GM19238 (cell line): Measurements from ENCODE around the gene MXI1.

Source experiments
- DNase-seq: peaks from one replicate; pipeline ENCODE4 v3.0.0; 2011; ENCODE audit warnings: low spot score; ENCODE audit not compliant: insufficient read length

MXI1 gene

DNA sequence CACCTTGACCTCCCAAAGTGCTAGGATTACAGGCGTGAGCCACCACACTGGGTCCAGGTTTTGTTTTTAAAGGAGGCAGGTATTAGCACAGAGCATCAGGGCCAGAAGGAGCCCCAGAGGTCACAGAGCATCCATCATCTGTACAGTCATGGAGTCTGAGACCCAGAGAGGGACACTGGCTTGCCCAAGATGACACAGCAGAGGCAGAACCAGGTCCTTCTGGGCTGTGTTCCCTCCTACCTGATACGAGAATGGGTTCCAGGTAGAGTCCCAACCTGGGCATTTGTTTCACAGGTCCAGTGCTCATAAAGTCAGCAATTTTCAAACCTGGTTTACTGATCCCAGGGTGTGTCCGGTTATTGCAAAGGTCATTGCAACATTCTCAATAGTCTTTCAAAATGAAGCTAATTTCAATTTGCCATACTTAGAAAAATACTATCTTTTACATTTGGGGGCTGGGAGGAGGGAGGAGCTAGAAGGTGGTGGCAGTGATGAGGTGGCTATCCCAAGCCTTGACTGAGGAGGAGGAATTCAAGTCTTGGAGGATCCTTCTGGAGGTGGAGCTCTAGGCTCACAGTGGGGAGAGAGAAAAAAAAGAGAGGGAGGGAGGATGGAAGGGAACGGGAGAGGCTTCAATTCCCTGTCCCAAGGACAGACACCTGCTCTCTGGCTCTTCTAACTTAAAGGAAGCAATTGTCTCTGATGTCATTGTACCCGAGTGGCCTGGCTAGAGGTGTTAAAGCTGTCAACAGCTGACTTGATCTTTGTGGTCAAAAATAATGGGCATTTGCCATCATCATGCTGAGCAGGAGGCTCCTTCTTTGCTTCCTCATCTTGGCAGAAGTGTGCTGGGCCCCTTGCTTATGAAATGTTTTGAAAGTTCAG lies 8.1 kb downstream of the MXI1 start:
- DNase-seq = no peak

DNA sequence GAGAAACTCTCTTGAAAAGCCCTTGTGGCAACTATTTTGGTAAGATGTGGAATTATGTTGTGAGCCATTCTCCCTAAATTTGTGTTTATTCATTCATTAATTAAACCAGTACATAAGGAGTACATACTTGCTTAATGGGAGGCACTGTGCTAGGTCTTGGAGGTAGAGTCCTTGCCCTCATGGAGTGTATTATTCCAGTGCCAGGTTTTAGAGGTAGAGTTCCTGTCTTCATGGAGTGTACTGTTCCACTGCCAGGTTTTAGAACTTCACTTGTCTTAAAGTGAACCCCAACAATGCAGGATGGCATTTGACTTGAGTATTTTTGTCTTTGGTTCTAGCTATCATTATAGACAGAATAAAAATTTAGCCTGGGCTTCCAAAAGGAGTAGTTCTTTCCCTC lies 8.8 kb downstream of the MXI1 start:
- DNase-seq = no peak

DNA sequence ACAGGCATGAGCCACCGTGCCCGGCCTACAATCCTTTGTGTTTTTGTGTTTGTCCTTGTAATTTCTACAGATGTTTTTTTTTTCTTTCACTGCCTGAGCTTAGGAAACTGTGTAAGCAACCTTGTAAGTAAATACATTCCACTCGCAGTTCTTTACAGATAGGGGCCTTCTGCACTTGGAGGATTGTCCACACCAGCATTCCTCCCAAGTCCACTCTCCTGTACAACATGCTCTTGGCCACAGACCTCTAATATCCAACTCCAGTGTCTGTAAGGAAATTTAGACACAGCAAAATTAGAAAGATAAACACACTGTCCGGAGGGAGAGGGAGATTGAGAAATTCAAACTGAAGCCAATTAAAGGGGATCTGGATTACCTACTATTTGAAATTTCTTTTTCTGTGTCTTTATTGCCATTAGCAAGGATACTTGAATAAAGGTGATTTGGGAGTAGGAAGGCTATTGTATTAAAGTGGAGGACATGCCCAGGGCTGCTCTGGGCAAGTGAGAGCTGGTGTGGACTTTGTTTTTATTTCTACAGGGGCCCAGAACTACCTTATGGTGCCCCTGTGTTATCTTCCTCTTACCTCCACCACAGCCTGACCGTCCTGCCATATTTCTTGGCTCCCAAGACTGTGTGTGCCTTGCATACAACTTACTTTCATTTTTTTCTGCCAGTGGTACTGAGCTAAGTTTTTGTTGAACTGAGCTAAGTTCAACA lies 9.7 kb downstream of the MXI1 start:
- no peak for DNase-seq

DNA sequence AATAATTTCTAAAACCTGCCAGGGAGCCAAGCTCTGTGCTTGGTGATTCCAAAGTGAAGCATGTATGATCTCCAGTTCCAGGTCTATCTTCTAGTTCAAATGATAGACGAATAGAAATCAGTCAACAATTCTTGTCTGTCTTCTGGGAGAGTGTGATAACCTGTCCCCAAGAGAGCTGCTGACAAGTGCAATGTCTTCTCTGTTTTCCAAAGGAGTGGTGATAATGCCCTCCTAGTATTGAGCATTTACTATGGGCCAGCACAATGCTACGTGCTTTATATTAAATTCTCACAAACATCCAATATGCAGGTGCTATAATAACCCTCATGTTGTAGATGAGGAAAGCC lies 10.2 kb downstream of the MXI1 start:
- DNase-seq = no peak

DNA sequence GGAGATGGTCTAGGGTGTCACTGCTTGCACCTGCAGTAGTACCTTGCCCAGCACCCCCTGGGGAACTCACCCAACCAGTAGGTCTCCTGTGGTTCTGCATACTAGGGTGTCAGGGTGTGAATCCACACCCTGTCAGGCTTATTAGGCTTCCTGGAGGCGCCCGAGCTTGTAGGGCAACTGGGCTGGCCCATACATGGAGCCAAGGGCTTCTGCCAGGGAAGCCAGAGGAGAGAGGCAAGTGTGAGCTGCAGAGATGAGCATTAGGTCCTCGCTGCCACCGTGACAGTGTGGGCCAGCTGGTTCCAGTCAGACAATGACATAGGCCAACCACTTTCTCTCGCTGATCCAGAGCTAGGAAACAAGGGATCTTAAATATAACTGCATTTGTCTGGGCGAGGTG lies 11.2 kb downstream of the MXI1 start:
- DNase-seq = no peak

DNA sequence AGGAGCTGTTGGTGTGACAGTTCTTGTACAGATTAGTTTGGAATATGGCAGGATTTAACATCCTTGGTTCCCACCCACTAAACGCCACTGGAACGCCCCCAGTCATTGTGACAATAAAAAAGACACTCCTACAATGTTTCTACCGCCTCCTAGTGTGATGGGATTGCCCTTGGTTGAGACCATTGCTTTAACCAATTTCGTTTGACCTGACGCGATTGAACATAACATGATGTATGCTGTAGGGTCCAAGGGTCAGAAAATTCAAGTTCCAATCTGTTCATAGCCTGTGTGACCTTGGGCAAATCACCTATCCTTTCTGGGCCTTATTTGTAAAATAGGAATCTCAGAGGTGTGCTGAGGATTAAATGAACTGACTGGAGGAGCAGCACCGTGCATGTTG lies 12.5 kb downstream of the MXI1 start:
- no peak for DNase-seq

DNA sequence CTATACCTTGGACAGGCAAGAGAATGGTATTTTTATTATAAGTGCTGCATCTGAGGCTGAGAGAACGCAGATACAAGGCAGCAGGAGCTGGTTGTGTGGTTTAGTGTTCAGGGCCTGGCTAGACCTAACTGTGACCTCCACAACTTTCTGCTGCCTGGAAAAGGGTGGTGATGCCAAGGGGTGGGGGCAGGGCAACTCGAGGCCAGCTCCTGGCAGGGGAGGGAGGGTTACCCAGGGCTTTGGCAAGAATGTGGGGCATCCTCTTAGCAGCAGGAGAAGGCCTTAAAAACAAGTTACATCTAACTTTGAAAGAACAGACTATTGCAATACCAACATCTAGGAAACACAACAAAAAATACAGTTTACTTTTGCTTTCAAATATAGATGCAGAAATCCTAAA lies 13.0 kb downstream of the MXI1 start:
- no peak for DNase-seq

DNA sequence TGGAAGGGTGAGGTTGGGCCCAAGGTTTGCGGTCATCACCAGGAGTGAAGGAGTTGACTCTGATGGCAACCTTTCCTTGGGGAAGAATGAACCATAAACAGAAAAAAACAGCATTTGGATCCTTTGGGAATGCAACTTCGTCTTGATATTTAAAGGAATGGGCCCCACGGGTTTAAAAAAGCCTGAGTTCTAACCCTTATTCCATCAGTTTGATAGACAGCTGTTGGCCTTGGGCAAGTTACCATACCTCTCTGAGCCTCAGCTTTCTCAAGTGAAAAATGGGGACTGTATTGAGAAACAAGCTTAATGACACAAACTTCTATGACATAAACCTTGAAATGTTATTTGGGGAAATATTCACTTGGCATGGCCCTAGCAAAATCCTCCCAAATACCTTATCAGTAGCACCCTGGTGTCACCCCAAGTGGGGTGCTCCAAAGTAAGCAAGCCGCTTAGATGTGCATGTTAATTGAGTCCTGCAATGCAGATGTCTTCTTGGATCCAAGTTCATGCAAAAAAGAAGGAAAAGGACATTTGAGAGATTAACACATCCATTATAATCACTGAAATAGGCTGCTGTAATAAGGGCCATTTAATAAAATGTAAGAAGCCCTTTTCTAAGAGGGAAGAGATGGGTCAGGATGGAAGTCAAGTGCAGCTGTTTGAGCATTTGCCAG lies 13.8 kb downstream of the MXI1 start:
- no peak for DNase-seq

DNA sequence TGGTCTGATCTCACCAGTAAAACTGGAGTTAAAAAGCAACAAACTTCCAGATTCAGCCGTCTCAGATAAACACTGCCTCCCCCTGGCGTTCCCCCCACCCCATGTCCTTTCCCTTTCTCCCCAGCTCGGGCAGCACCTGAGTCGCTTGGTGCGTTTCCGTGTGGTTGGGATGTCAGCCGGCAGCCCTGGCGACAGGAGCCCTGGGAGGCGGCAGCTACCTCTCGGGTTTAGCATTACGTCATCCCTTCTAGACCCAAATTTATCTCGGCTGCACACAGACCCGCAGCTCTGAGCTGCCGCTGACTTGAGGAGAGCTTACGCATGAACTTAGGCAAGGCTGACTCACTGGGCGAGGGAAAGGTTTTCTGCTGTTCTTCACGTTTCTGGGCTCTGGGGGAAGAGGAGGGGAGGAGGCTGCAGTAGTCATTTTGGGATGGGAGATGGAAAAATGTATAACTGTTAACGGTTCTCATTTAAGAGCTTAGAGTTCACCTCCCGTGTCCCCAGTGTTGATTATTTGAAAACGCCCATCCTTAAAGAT lies 14.4 kb downstream of the MXI1 start:
- DNase-seq = peak; percentile 35

DNA sequence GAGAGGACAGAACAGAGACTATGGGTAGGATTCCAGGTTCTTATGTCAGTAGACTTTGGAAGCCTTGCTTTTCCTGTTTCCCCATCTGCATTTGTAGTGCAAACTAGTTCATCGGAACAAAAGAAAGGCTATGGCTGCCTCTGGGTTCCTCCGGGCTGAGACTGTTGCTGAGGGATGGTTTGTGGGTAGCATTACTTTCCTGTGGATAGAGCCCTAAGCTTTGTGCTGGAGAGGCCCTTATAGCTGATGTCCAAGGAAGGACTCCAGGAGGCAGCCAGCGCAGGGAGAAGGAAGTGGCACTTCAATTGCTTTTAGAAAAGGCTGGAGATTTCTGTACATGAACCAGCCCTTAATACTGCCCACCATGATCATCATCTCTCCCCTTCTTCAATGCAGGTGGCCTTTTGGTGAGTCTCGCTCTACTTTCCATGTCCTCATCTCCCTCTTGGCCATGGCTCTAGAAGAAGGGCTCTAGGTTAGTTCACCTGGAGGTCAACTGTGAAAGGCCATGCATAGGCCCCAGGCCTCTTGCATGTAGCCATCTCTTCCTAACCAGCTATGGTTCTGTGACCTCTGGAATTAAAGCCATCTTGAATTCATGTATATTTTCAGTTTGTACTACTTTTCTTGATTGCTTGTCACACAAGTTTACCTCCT lies 15.4 kb downstream of the MXI1 start:
- DNase-seq = no peak

DNA sequence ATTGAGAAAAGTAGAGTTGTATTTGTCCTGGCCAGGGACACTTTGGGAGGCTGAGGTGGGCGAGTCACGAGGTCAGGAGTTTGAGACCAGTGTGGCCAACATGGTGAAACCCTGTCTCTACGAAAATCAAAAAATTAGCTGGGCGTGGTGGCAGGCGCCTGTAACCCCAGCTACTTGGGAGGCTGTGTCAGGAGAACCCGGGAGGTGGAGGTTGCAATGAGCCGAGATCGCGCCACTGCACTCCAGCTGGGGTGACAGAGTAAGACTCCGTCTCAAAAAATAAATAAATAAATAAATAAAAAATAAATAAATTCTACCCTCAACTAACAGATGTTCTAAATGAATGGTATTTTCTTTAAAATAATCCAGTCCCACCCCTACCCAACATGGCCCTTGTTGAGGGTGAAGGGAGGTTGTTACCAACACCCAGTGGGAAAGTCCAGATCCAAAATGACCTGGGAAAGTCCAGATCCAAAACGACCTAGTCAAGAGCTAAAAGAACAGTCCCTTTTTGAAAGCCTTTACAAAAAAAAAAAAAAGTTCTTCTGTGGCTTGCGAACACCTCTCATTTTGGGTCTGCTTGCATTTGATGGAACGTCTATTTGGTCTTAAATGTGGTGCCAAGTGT lies 16.0 kb downstream of the MXI1 start:
- DNase-seq = no peak

DNA sequence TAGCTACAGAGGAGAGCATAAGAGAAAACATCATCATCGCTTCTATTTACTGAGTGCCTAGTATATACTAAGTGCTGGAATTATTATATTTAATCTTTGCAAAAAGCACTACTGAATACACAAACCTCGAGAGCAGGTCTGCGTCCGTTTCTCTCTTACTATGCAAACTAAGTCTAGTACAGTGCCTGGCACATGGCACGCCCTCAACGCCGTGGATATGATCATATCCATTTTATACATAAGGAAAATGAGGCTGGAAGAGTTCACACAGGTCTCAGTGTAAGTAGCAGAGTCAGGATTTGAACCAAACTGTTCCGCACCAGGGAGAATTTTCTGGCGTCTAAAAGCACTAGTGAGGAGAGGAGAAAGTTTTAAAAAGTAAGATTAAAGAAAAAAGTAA lies 17.6 kb downstream of the MXI1 start:
- no peak for DNase-seq

DNA sequence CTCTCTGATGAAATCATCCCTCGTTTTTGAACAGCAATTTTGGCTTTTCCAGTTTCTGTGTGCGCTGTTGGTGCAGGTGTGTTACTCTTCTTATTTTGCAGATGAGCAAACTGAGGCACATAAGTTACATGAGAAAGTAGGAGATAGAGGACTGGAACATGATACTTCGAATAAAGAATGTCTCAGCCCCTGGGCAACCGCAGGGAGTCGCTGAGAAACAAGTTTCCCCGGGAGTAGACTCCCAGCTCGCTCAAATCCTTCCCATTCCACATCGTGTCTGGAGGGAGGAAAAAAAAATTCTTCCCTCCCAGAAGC lies 18.0 kb downstream of the MXI1 start:
- DNase-seq = no peak

DNA sequence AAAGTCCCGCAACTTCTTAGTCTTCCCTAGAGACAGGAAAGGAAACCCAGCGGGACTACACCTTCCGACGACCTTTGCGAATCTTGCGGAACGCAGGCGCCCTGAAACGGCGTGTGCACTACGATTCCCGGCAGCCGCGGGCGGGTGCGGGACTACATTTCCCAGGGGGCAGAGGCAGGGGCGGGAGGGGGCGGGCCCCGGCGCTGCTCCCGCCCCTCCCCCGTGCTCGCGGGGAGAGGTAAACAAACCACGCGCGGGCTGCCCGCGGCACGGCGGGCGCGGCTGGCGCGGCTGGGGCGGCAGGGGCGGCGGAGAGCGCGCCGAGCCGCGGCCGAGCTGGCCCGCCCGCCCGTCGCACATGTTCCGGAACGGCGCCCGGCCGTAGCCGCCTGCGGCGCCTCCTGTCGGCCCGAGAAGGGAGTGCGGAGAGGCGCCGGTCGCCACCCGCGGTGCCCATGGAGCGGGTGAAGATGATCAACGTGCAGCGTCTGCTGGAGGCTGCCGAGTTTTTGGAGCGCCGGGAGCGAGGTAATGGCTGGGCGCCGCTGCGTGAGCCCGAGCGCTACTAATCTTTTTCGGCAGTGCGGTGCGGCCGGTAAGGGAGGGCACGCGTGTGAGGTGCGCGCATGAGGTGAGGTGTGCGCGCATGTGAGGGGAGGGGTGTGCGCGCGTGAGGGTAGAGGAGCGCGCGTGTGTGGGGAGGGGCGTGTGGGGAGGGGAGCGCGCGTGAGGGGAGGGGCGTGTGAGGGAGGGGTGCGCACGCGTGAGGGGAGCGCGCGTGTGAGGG lies 18.5 kb downstream of the MXI1 start:
- peak; percentile 80 for DNase-seq

DNA sequence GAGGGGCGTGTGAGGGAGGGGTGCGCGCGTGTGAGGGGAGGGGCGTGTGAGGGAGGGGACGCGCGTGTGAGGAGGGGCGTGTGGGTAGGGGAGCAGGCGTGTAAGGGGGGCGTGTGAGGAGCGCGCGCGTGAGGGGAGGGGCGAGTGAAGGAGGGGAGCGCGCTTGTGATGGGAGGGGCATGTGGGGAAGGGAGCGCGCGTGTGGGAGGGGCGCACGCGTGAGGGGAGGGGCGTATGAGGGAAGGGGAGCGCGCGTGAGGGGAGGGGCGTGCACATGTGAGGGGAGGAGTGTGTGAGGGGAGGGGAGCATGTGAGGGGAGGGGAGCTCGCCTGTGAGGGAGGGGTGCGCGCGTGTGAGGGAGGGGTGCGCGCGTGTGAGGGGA lies 19.1 kb downstream of the MXI1 start:
- DNase-seq = peak; percentile 54

DNA sequence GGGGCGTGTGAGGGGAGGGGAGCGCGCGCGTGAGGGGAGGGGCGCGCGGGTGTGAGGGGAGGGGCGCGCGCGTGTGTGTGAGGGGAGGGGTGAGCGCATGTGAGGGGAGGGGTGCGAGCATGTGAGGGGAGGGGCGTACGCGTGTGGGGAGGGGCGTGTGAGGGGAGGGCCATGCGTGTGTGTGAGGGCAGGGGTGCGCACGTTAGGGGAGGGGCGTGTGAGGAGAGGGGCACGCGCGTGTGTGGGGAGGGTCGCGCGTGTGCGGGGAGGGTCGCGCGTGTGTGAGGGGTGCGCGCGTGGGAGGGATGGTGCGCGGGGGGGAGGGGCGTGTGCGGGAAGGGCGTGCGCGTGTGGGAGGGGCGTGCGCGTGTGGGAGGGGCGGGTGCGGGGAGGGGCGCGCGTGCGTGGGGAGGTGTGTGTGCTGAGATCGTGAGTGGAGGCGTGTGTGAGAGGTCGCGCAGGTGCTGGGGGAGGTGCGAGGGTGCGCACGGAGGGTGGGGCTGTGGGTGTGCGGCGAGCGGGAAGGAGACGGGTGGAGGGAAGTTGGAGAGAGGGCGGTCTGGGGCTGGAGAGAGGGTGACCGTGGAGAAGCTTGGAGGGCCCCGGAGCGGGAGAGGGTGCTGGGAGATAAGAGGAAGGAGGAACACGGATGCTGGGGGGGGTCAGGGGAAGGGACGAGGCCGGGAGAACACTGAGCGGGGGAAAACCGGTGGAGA lies 19.7 kb downstream of the MXI1 start:
- DNase-seq = peak; percentile 57

DNA sequence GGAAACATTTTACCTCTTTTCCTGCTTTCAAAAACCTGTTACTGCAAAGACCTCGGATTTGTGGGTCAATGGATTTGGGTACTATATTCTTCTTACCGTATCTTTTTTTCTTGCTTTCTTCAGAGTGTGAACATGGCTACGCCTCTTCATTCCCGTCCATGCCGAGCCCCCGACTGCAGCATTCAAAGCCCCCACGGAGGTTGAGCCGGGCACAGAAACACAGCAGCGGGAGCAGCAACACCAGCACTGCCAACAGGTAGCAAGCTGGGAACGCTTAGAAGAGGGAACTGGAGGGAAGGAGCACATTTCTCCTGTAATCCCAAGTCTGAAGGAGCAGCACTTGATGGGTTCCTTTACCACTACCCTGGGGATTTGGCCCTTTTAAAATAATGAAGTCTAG lies 20.7 kb downstream of the MXI1 start:
- DNase-seq = no peak

DNA sequence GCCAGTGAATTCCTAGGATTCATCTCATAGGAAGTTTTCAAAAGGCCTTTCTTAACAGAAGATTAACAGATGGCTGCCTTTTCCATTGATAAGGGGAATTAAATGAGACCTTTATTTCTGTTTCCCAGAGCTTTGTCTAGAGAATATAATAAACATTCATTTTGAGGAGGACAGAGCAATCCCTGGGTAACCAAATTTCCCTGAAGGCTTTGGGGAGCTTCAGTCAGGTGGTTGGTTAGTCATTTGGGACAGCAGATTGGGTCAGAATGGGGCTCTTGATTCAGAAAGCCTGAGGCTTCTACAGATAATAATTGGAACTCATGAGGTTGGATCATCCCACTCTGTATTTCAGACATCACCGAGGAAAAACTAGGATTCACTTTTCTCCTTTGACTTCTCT lies 21.8 kb downstream of the MXI1 start:
- DNase-seq = no peak

DNA sequence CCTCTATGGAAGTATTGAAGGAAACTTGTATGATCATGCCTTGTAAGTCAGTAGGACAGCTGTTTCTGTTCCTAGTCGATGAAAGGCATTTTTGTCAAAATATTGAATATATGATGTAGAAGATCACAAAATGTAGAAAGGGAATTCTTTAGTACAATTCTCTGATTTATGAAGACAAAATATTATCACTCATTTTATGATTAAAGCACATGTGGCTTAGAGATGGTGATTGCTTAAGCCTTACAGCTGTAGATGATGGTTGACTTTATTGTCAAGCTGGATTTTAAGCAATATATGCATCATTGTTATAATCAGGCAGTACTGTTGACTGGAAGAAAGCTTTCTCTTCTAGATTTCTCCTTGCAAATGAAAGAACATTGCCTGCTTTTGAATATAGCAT lies 26.4 kb downstream of the MXI1 start:
- no peak for DNase-seq

DNA sequence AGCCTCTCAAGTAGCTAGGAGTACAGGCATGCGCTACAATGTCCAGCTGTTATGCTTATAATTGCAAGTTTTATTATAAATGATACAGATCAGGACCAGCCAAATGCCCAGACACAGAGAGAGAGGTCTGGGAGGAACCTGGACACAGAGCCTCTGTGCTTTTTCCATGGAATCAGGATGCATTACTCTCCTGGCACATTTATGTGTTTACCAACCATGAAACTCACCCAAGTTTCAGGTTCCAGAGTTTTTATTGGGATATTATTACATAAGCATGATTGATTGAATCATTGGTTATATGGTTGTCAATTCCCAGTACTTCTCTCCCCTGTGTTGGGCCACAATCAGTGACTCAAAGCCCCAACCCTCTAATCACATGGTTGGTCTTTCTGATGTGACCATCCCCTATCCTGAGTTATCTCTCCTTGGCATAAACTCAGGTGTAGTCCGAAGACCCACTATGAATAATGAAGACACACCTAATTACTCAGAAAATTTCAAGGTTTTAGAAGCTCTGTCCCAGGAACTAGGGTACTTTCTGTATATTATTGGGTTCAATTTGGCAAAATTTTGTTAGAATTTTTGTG lies 30.6 kb downstream of the MXI1 start:
- DNase-seq = no peak
